Measurements from ENCODE around the gene HOXB9.

The HOXB9 gene

DNA sequence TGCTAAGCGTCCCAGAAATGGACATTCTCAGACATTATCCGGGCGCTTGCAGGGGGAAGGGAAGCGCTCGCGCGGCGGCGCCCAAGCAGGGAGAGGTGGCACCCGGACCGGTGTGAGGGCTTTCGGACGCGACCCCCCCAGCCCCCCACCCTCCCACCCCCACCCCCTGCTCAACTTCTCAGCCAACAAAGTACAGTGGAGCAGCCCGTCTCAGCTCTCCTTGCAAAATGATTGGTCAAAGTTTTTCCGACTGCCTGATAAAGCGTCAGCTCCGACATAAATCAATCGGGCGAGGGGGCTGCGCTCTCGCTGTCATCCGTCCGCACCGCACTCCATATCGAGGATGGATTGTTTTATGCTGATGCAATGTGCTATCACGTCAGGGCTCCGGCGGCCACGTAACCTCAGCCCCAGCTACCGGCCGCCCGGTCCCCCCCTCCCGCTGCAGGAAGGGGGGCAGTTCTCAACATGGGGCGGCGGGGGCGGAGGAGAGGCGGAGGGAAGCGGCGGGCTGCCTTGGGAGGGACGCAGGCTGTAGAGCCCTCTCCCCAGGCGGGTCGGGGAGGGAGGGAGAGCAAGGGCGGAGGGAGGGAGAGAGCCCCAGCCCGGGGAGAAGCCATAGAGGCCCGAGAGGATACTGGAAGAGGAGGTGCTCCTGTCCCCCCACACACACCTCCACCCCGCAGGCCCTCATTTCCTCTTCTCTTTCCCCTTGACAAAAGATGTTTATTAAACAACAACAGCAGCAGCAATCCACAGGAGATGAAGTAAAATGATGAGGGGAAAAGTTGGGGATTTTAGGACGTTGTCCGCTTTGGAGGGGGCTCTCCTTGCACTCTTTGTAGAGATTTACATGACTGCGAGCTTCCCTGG lies at the start of gene HOXB9:
TSS of gene HOXB9 (minus strand) at position 114 of the 873 bp plus-strand sequence. CDS start at position 25, 89 bp downstream.
- DNase-seq: peak; percentile 65

DNA sequence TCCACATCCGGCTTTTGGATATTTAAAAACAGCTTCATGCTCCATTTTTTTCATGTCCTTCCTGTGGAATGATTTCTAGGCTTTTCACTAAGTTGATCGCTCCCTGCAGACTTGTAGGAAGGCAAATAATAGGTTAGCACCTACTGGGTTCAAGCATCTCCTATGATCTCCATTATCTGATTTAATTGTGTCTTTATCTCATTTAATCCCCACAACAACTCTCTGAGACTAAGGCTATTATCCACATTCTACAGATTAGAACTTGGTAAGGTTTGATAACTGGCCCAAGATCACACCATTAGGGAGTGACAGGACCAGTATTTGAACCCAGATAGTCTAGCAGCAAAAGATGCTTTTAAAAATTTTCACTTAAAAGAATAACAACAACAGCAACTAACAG lies 46.2 kb upstream of the HOXB9 start:
- DNase-seq: no peak

- DNase-seq: peak; percentile 84
Measured at GRCh38 chr17:48671697-48672171, 45.6 kb upstream of the HOXB9 start.

GRCh38 chr17:48663134-48663924 lies 37.2 kb upstream of the HOXB9 start:
- DNase-seq: no peak

- DNase-seq: no peak
Measured at GRCh38 chr17:48655913-48656312, 29.8 kb upstream of the HOXB9 start.

DNA sequence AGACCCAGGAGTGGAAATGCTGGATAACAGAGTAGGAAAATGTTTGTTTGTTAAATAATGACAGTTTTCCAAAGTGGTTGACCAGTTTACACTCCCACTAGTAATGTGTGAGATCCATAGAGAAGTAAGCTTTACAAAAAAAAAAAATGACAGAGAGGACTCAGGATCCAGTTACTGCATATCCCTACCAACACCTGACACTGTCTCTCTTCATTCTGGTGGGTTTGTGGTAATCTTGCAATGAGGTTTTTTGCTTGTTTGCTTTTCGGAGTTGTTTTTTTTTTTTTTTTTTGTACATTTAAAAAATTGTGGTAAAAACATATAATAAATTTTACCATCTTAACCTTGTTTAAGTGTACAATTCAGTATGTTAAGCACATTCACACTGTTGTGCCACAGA lies 23.6 kb upstream of the HOXB9 start:
- no peak for DNase-seq

- DNase-seq: no peak
Measured at GRCh38 chr17:48647963-48648245, 21.7 kb upstream of the HOXB9 start.

GRCh38 chr17:48647103-48647962 lies 21.2 kb upstream of the HOXB9 start:
- DNase-seq: no peak

DNA sequence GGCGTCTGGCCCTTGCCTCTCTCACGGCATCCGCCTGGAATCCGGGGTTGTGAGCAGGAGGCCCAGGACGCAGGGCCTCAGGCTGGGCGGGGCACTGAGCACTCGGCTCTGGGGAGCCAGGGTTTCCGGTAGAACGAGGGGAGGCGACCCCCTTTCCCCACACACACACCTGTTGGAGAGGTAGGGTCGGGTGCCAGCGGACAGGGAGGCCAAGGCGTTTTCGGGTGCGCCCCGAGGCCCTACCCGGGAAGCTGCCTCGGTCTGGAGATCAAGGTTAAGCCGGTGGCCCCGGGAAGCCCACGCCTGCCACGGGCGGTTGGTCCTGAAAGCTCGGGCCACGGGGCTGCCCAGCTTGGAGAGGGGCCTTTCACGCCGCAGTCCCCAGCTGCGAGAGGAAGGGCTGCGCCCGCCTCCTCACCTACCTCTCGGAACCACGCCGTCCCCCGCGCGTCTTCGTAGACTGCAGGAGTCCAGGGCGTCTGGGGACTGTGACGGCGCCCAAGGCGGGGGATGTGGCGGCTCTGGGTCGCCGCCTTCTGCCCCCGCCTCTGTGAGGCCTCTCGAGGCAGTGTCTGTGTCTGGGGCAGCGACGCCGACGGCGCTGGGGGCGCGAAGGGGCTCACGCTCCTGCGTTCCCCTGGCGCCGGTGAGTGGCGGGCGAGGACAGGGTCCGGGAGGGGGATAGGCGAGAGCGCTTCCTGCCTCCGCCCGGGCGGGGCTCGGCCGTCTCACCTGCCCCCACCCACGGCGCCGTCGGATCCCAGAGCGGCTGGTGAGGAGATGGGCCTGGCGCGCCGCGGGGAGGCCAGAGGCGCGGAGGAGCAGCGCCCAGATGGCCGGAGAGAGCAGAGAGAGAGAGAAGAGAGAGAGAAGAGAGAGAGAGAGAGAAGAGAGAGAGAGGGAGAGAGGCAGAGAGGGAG lies 20.3 kb upstream of the HOXB9 start:
- DNase-seq: no peak

GRCh38 chr17:48645639-48646182 lies 19.6 kb upstream of the HOXB9 start:
- no peak for DNase-seq

GRCh38 chr17:48644910-48645557 lies 18.9 kb upstream of the HOXB9 start:
- DNase-seq: no peak

DNA sequence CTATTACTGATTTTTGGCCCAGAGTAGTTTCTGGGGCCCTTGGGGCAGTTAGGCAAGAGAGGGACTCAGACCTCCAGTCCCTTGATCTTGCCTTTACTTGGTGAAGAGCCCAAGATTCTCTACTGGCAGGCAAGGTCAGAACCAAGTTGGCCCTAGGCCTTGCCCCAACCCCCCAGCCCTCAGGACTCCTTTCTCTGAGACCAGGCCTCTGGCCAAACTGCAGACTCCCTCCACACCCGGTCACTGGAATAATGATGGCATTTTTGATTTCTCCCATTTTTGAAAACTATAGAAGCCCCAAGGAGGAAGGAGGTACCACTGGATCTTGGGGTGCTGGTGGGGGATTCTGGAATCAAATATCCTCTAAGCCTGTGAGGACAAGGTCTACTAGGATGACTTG lies 18.0 kb upstream of the HOXB9 start:
- no peak for DNase-seq

GRCh38 chr17:48643697-48644012 lies 17.5 kb upstream of the HOXB9 start:
- DNase-seq: no peak

GRCh38 chr17:48642843-48643696 lies 16.9 kb upstream of the HOXB9 start:
- DNase-seq: no peak

- no peak for DNase-seq
Measured at GRCh38 chr17:48642059-48642842, 16.1 kb upstream of the HOXB9 start.

GRCh38 chr17:48641541-48642058 lies 15.4 kb upstream of the HOXB9 start:
- no peak for DNase-seq

DNA sequence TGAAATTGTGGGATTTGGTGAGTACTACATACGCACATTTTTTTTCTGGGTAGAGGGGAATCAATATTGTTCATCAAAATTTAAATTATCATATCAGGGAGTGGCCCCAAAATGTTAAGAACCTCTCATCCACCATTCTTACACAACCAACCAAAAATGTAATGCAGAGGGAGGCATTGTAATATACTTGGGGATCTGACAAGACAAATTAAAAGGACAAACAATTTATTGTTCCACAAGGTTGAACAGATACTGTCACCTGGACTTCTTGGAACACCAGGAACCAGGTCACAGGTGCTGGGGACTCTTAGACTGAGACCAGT lies 14.7 kb upstream of the HOXB9 start:
- DNase-seq: no peak

GRCh38 chr17:48639982-48640857 lies 14.1 kb upstream of the HOXB9 start:
- no peak for DNase-seq
